NB4 (cell line): ENCODE results near the gene CABLES1.

Experiments used
- DNase-seq: peaks from one replicate; pipeline ENCODE4 v3.0.0; 2010; ENCODE audit warnings: low read depth
- H3K4me3 ChIP-seq: one replicate; pipeline ENCODE4 v1.5.1; 2011; ENCODE audit warnings: mild to moderate bottlenecking, low read depth, low read length, moderate library complexity
- MYC ChIP-seq: IDR thresholded peaks from 2 replicates; pipeline ENCODE4 v1.6.1; 2011; ENCODE audit warnings: low read depth, low read length
- POLR2A ChIP-seq: IDR thresholded peaks from 2 replicates; pipeline ENCODE4 v1.6.1; 2011; ENCODE audit warnings: mild to moderate bottlenecking; ENCODE audit not compliant: insufficient read length; ENCODE audit errors: extremely low read depth
- TF ChIP-seq, protein P1 (sequence below): IDR thresholded peaks from one replicate; pipeline ENCODE4 v1.5.1; 2012; ENCODE audit warnings: low read depth, low read length
- TF ChIP-seq, protein P2 (sequence below): IDR thresholded peaks from 2 replicates; pipeline ENCODE4 v1.6.1; 2011; ENCODE audit warnings: low read depth, low read length

The CABLES1 gene

DNA sequence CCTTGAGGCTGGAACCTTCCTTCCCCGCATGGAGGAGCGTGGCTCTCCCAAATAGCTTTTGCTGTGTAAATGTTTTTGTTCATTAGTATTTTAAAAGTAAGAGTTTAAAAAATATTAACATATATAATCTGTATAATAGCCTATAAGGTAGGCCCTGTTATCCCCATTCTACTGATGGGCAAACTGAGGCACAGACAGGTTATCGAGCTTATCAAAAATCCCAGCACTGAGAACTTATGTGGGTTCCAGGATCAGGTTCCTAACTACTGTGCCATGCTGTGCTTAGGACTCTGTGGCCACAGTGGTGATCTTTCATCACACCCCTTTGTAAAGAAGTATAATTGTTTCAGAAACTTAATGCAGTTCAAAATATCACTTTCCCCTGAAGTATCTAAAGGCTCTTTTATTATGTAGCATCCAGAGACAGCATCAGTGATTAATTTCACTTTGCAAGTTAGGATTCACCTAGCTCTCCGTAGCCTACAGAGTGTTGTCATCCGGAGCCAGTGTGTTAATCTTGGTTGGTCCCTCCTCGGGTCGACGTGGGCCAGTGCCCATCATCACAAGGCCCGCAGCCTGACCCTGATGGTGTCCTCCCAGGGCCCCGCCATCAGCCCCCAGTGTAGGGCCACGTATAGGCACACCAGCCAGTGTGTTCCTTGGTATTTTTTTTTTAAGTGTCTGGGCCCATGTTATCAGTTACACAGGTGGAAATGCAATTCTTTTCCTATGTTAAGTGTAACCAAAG lies 28.7 kb downstream of the CABLES1 start:
- no peak for TF ChIP-seq MYC
- TF ChIP-seq, protein P1, sequence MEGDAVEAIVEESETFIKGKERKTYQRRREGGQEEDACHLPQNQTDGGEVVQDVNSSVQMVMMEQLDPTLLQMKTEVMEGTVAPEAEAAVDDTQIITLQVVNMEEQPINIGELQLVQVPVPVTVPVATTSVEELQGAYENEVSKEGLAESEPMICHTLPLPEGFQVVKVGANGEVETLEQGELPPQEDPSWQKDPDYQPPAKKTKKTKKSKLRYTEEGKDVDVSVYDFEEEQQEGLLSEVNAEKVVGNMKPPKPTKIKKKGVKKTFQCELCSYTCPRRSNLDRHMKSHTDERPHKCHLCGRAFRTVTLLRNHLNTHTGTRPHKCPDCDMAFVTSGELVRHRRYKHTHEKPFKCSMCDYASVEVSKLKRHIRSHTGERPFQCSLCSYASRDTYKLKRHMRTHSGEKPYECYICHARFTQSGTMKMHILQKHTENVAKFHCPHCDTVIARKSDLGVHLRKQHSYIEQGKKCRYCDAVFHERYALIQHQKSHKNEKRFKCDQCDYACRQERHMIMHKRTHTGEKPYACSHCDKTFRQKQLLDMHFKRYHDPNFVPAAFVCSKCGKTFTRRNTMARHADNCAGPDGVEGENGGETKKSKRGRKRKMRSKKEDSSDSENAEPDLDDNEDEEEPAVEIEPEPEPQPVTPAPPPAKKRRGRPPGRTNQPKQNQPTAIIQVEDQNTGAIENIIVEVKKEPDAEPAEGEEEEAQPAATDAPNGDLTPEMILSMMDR: no peak
- no peak for TF ChIP-seq POLR2A
- TF ChIP-seq, protein P2, sequence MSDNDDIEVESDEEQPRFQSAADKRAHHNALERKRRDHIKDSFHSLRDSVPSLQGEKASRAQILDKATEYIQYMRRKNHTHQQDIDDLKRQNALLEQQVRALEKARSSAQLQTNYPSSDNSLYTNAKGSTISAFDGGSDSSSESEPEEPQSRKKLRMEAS: no peak
- DNase-seq: no peak
- no peak overlapping the region for H3K4me3 ChIP-seq

GRCh38 chr18:23165271-23166068 lies 30.2 kb downstream of the CABLES1 start:
- DNase-seq: no peak
- TF ChIP-seq MYC (no peak), POLR2A (no peak)
- TF ChIP-seq, protein P1: no peak
- TF ChIP-seq, protein P2: no peak
- H3K4me3 ChIP-seq: no peak overlapping the region

- no peak overlapping the region for H3K4me3 ChIP-seq
- TF ChIP-seq, protein P2: no peak
- TF ChIP-seq POLR2A (no peak), MYC (no peak)
- TF ChIP-seq, protein P1: no peak
- DNase-seq: no peak
These were observed 31.7 kb downstream of the CABLES1 start for GRCh38 chr18:23166891-23167541.

DNA sequence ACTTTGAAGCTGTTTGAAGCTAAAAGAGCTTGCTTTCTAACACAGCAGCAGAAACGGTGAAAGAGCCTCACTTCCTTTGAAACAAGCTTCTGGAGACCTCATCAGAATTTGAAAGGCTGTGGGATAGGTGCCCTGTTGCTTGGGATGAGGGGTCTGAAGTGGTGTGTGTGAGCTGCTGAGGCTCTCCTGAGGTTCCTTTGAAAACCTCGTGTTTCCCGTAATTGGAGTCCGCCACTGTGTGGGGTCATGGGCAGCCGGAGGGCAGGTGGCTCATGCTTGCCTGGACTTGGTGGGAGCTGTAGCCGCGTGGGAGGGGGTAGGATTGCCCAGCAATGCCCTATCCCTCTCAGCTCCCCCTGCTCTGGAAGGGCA lies 34.4 kb downstream of the CABLES1 start:
- no peak overlapping the region for H3K4me3 ChIP-seq
- no peak for DNase-seq
- TF ChIP-seq POLR2A: no peak
- TF ChIP-seq, protein P2: no peak
- TF ChIP-seq, protein P1: no peak
- TF ChIP-seq MYC: no peak

GRCh38 chr18:23170137-23170536 lies 34.9 kb downstream of the CABLES1 start:
- no peak overlapping the region for H3K4me3 ChIP-seq
- no peak for DNase-seq
- TF ChIP-seq MYC (no peak), POLR2A (no peak)
- TF ChIP-seq, protein P1: no peak
- TF ChIP-seq, protein P2: no peak
